Right ventricle myocardium superior (tissue), 1 donor: ENCODE data around the gene TNRC6A. TPM values are rescaled to one million over a fixed set of nuclear protein-coding genes. Genes with fewer than 3 reads are reported as not detected.
"Not testable (repeated sequence)": the region's sequence is repeated elsewhere in the genome, so short reads cannot be mapped to it uniquely, and the experiment has no call there.

Experiments
- ATAC-seq: fragments of 200-7000 bp; cut with Tn5 transposase; one replicate; pipeline ENCODE4 v1.9.1; 2020; ENCODE audit warnings: mild to moderate bottlenecking; ENCODE audit not compliant: poor library complexity
- DNase-seq: peaks from one replicate; pipeline ENCODE4 v3.0.0-alpha.2; 2020
- intact Hi-C: fragments of 100-400 bp; cut with DNase I; formaldehyde crosslinking; loops from one replicate; pipeline ENCODE4 v1.11.2; 2022
- total RNA-seq: library from RNA; stranded (reverse); fragmentation: NEBNext Ultra II Directional; extraction: Animal tissue kit (Norgen Biotek cat#: 25700); gene quantifications from one replicate; pipeline ENCODE4 v1.2.1, GENCODE V29; 2021
- donor health status: DM: no; HTN: yes; CAD: no; lungs with severe emphysema.

TNRC6A gene
- total RNA-seq, 1 donor from 2014 or later: 35.6 TPM

GRCh38 chr16:24829153-24829552 is 99.7 kb downstream of the TNRC6A start:
- ATAC-seq (no peak), DNase-seq (no peak)
- intact Hi-C loops: no loop called here

GRCh38 chr16:24833352-24833751 is 103.9 kb downstream of the TNRC6A start:
- DNase-seq (no peak), ATAC-seq (no peak)
- intact Hi-C loops: no loop called here

- DNase-seq (no peak), ATAC-seq (peak; percentile 20)
- intact Hi-C loops: no loop called here
Observed at GRCh38 chr16:24834459-24835335, 105.2 kb downstream of the TNRC6A start.

DNA sequence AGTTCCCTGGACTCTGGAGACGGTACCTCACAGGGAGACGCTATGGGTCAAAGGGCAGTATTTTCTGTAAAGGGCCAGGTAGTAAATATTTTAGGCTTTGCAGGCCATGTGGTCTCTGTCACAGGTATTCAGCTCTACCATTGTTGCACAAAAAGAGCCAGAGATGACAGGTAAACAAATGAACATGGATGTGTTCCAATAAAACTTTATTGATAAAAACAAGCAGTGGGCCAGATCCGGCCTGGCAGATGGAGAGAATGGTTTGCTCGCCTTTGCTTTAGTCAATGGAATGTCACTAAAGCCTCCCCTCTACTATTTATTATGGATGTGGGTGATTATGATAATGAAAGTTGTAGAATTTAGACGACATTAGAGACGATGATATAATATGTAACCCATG is 107.4 kb downstream of the TNRC6A start:
- intact Hi-C loops: no loop called here
- no peak for DNase-seq
- ATAC-seq: no peak

DNA sequence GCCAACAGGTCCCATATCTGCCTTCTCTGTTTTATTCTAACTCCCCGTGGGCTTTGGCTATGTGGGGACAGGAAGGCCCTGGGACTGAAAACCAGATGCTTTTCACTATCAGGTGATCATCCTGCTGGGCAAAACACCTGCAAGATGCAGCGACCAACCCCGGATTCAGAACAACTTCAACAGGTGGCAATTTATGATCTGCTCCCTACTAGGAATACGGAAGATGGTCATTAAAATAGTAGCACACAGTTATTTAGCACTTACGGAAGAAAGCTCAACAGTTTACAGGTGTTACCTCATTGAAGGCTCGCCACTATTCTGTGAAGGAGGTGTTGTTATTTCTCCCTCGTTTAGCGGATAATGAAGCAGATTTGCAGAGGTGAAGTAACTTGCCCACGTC is 108.5 kb downstream of the TNRC6A start:
- no peak for DNase-seq
- intact Hi-C loops: no loop called here
- no peak for ATAC-seq

GRCh38 chr16:24838554-24839266 is 109.3 kb downstream of the TNRC6A start:
- DNase-seq (no peak), ATAC-seq (peak; percentile 83)
- intact Hi-C loops: no loop called here

DNA sequence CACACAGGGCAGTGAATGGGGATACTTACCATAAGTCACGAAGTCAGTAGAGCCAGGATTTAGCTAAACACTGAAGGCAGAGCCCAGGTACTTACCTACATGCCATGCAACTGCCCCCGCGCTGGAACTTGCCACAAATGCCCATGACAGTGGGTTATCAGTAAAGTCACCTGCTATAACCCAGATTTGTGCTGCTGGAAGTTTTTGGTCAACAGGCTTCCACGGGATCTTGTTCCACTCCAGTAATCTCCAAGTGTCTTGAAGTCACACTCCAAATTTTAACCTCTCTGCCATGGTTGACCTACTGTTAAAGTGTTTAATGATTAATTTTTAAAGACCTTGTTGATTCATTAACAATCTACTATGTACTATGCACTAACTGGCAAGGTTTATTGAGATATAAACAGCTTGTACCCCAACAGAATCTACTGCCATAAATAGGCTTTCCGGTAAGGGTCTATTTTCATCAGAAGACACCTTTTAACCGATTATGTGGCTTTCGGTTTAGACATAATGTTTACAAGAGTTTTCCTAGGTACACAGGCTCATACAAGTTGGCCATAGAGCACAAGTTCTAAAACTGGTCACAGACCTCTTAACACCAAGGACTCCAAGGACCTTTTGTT is 110.0 kb downstream of the TNRC6A start:
- DNase-seq (no peak), ATAC-seq (no peak)
- intact Hi-C loops: no loop called here

DNA sequence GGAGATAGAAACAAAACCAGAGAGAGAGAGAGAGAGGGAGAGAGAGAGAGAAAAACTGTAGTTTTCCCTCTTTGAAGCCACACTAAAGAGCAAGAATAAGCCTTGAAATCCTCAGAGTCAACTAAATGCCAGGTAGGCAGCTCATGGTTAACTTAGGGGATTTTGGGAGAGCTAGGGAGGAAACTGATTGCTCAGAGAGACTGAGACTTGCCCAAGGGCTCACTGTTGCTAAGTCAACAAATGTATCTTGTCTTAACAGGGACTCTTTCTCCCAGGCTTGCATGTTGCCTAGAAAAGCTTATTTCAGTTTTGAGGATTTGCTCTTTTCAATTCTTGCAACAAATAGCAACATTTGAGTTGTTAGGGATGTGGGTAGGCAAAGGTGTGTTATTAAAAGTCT is 111.8 kb downstream of the TNRC6A start:
- DNase-seq: no peak
- ATAC-seq: no peak
- intact Hi-C loops: no loop called here

GRCh38 chr16:24844101-24845030 is 114.9 kb downstream of the TNRC6A start:
- DNase-seq: no peak
- intact Hi-C loops: no loop called here
- ATAC-seq: no peak

DNA sequence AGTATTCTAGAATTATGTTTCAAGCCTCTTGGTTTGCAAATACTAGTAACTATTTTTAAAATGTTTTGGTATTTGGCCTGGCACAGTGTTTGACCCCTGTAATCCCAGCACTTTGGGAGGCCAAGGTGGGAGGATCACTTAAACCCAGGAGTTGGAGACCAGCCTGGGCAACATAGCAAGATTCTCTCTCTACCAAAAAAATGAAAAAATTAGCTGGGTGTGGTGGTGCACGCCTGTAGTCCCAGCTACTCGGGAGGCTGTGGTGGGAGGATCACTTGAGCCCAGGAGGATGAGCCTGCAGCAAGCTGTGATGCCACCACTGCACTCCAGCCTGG is 115.5 kb downstream of the TNRC6A start:
- intact Hi-C loops, ATAC-seq, DNase-seq: not testable (repeated sequence)

- intact Hi-C loops: no loop called here
- no peak for DNase-seq
- no peak for ATAC-seq
Observed at GRCh38 chr16:24845726-24846547, 116.5 kb downstream of the TNRC6A start, which contains the start of gene SLC5A11. Gene SLC5A11 (plus strand): TSS chr16:24845963. CDS start chr16:24858644, 12,681 bp downstream.

DNA sequence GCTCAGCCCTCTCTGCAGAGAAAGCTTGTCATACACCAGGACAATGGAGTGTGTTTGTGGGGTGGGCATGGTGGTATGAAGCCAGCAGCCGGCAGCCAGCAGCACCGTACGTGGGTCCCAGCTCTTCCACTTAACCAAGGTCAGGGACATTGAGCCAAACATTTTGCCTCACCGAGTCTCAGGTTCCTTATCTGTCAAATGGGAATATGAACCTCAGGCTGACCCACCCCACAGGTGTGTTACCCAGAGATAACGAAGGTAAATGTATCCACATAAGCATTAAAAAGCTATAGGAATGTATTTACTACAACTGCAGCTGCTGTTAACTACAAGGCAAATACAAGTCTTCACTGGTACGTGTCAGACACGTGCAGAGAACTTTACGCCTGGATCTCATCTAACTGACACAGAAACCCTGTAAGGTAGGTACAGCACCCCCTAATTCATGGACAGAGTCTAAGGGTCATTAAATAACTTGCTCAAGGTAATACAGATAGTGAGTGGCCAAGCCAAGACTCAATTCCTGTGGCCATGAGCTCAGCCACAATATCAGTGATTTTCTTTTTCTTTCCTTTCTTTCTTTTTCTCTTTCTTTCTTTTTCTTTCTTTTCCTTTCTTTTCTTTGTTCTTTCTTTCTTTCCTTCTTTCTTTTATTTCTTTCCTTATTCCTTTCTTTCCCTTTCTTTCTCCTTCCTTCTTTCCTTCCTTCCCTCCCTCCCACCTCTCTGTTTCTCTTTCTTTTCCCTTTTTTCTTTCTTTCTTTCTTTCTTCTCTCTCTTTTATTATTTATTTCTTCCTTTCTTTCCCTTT is 117.3 kb downstream of the TNRC6A start:
- no peak for ATAC-seq
- intact Hi-C loops: no loop called here
- no peak for DNase-seq

DNA sequence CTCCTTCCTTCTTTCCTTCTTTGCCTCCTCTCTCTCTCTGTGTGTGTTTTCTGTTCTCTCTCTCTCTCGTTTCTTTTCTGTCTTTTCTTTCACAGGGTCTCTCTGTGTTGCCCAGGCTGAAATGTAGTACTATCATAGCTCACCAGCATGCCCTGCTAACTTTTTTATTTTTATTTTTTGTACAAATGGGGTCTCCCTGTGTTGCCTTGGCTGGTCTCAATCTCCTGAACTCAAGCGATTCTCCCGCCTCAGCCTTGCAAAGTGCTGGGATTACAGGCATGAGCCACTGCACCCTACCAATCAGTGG is 117.9 kb downstream of the TNRC6A start:
- DNase-seq (no peak), ATAC-seq (no peak)
- intact Hi-C loops: no loop called here

DNA sequence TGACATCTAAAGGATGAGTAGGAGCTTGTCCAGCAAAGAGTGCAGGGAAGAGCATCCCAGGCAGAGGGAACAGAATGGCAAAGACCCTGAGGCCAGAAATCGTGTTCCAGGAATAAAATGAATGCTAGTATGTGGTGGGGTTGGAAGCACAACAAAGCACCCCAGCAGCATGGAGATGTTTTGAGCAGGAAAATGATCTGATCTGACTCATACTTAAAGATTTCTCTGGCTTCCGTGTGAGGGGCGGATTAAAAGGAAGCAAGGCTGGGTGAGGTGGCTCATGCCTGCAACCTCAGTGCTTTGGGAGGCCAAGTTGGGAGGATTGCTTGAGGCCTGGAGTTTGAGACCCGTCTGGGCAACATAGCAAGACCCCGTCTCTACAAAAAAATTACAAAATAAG is 118.6 kb downstream of the TNRC6A start:
- intact Hi-C loops: no loop called here
- DNase-seq: no peak
- no peak for ATAC-seq

DNA sequence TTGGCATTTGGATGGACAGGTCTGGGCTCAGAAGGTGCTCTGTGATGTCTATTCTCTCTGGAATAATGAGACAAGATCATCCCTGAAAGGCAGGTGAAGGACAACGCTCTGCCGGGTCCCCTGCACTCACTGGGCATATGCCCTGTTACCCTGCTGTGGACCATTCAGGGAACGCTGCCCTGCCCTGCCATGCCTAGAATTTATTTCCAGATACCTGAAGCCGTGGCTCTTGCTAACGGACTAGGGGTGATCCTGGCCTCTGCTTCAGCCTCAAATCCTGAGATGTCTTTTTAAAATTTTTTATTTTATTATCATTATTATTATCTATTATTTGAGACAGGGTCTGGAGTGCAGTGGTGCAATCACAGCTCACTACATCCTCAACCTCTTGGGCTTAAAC is 120.2 kb downstream of the TNRC6A start:
- ATAC-seq: no peak
- no peak for DNase-seq
- intact Hi-C loops: no loop called here

- no peak for DNase-seq
- intact Hi-C loops: no loop called here
- ATAC-seq: no peak
Observed at GRCh38 chr16:24850289-24850938, 121.0 kb downstream of the TNRC6A start.

DNA sequence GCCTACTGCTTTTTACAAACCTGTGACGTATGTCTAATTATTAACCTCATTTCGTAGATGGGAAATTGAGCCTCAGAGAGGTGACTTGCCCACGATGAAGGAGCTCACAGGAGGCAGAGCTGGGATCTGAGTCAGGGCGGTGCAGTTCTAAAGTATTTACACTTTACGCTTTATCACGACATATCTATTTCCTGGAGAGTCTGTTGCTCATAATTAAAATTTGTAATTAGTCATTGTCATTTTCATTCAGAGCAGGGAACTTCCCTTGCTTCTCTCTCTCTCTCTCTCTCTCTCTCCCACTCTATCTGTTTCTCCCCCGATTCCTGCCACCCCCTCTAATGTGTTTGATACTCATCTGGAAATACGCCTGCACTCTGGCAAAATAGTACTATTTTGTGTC is 122.2 kb downstream of the TNRC6A start:
- intact Hi-C loops: no loop called here
- DNase-seq: no peak
- no peak for ATAC-seq
